HG02884 (cell line): ENCODE measurements around the gene ODR4.
"Not testable (repeated sequence)": the region's sequence is repeated elsewhere in the genome, so short reads cannot be mapped to it uniquely, and the experiment has no call there.

Source experiments
- ATAC-seq: cut with Tn5 transposase; IDR thresholded peaks from one replicate; pipeline ENCODE4 v1.9.1; 2021; ENCODE audit warnings: mild to moderate bottlenecking, moderate library complexity; ENCODE audit not compliant: unreplicated experiment

Gene ODR4

DNA sequence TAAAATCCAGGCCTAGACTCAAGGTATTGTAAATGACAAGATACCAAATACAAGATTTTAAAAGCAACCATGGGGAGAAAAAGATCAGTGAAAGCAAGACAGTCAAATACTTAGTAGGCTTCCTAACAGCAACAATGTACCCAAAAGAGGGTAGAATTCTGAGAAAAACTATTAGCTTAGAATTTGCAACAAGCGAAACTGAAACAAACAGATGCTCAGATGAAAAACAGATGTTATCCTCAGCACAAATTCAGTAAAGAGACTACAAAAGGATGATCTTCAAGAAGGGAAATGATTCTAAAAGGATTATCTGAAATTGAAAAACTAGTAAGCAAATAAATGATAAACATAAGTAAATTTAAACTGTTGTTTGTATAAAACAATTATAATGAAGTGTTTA, 45.3 kb downstream of the ODR4 start:
- peak; percentile 89 for ATAC-seq

DNA sequence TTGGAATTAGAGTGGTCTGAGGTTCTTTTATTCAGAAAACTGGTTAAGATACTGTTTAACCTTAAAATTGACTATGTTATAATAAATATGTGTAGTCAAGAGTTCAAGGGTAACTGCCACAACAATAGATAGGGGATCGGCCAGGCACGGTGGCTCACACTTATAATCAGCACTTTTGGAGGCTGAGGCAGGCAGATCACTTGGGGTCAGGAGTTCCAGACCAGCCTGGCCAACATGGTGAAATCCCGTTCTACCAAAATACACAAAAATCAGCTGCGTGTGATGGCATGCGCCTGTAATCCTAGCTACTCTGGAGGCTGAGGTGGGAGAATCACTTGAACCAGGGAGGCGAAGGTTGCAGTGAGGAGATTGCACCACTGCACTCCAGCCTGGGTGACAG, 45.8 kb downstream of the ODR4 start:
- no peak for ATAC-seq

DNA sequence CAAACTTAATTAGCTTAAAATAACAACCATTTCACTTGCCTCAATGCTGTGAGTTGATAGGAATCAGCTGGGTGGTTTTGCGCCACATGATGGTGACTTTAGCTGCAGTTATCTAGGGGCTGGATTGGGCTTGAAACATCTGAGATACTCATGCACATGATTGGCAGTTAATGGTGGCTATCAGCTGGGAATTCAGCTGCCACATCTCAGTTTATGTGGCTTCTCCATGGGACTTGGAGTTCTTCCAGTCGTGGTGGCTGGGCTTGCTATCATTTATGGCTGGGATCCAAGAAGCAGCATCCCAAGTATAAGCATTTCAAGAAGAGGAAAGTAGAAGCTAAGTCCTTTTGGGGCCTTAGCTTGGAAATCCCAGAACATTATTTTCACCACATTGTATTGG, 48.9 kb downstream of the ODR4 start:
- ATAC-seq = no peak

DNA sequence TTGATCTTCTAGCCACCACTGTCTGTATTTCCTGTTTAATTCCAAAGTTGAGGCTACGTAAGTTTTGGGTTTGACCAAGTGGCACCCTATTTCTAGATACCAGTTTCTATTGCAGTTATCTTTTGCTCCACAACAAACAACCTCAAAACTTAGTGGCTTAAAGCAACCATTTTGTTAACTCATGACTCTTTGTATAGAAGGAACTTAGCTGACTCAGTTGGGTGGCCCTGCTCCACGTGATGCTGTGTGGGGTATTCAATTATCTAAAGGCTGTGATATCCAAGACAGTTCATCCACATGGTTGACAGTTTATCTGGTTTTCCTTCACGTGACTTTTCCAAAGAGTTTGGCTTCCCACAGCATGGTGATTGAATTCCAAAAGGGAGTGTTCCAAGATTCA, 50.5 kb downstream of the ODR4 start:
- no peak for ATAC-seq

DNA sequence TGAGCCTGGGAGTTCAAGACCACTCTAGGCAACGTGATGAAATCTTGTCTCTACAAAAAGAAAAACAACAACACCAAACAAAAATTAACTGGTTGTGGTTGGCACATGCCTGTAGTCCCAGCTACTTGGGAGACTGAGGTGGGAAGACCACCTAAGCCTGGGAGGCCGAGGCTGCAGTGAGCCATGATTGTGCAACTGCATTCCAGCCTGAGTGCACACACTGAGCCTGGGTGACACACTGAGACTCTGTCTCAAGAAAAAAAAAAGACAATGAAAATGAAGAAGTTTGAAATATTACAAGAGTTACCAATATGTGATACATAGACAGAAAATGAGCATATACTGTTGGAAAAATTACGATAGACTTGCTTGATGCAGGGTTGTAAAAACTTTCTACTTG, 53.4 kb downstream of the ODR4 start:
- no peak for ATAC-seq

DNA sequence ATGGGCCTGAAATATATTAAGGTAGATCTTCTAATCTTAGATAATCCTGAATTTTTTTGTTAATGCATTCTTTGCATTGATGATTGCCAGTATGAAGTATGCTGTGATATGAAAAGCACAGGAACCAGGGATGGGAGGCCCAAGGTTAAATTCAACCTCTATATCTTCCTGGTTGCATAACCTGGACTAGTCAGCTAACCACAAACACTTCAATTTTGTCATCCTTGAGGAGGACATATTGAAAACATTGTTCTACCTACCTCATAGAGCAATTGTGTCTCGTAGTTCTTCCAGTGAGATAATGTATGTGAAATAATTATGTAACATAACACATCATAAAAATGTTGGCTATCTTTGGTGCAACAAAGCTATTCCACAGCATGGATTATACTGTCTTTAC, 59.7 kb downstream of the ODR4 start:
- no peak for ATAC-seq

DNA sequence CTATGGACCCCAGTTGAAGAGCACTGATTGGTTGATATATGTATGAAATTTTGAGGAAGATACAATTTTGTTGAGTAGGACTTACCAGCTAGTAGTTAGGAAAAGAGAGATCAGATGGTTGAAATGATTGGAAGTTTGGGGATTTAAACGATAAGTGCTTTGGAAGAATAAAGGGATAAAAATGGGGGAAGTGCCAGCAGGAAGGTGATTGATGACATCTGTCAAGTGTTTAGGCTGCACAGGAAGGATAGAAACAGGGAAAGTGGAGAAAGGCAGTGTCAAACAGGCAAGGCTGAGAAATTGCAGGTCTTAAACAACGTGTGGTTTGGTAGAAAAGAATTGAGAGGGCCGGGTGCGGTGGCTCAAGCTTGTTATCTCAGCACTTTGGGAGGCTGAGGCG, 62.9 kb downstream of the ODR4 start:
- no peak for ATAC-seq

DNA sequence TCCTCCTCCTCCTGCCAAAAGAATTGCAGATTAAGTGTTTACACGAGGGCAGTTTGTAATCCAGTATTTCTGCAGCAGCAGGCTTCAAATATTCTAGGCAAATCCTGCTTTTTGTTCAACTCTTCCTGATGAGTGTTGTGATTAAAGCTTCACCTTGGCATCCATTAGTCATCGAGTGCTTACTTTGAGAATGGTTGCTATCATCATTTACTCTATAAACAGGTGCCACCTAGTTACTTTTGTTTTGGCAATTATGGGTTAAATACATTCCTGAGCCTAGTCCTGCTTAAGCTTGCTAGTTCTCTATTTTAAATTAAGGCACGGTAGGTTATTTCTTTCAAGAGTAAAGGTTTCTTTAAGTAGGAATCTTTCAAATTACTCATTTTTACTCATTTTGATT, 64.9 kb downstream of the ODR4 start:
- no peak for ATAC-seq

DNA sequence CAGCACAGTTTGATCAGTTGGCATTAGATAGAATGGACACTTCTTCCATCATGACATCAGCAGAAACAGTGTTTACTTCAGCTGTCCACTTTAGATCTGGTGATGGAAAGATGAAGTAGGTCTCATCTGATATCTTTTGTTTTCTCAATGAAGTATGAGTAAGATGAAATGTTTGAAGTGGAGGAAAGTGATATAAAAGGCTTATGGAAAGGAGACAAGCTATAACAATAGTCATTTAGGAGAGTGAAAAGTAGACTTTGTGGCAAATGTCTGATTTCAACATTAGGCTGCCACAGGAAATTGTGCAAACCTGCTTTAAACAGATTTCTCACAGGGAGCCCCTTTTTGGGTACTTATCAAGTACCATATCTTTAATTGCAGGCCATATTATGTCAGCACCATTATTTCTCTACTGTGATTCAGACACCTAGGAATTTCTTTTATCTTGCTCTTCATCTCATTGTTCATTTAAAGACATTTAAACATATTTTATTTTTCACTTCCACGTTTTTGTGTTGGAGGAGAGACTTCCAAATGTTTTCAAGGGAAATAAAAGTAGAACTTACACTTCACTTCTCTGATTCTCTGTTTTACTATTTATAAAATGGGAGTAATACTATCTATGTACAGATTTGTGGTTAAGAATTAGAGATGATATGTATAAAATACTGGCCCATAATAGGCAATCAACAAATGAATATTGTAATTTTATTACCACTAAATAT, 67.2 kb downstream of the ODR4 start:
- ATAC-seq = no peak

DNA sequence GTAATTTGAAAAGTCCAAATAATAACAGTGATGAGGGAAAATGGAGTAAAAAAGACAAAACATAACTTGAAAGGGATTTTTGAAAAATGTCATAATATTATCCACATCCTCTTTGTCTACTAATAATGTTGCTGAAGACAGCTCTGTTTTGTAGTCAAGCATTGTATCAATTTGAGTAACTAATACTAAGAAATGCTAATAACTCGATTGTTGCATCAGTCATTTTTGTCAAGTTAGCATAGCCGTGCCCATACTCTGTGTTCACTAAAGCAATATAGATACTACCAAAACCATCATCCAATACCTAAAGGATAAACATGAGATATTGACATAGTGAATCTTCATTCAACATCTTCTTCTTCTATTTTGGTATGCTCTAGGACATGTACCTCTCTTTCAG, 68.0 kb downstream of the ODR4 start:
- peak; percentile 53 for ATAC-seq

DNA sequence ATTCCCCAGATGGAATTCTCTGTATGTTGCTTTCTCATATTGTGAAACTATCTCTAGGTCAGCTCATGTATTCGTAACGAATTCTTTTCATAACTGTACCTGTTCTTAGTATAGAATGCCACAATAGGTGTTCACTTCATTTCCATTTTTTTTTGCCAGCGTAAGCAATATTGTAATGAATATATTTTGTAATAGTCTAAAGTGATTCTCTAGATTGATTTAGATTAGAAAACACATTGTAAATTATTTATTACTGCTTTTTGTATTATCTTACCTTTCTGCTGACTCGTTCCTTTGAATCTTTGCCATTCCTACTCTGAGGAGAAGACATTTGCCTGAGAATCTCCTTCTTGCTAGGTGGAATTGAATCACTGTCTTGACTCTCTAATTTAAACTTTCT, 70.5 kb downstream of the ODR4 start:
- ATAC-seq = no peak

DNA sequence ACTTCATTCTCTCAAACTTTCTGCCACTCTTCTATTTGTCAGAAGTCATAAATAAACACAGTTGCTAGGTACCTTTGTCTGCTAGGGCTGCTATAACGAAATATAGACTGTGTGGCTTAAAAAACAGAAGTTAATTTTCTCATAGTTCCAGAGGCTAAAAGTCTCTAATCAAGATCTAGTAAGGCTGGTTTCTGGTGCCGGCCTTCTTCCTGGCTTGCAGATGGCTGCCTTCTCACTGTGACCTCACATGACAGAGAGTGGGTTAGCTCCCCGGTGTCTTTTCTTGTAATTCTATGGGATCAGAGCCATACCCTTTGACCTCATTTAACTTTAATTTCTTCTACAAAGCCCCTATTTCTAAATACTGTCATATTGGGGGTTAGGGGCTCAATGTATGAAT, 79.3 kb downstream of the ODR4 start:
- ATAC-seq = no peak

DNA sequence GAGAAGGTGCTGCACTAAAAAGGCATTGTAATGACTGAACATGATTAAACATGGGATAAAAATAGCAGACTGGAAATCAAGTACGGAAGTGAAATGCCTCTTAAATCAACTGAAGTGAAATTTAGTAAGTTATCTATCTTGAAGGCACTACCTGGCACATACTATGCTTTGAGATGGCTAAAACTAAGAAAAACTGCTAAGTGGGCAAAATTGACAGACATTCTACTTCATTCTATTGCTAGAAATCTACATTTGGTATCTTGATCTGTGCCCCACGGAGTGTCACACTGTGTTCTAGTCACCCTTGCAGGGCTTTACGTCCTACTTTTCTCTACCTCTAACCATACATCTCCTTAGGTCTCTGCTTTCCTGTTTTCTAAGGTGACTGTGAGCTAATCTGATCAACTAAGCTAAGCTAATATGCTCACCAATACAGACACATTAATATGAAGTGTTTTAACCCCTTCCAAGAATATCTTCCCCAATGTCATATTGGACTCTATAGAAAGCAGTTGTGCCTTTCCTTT, 81.2 kb downstream of the ODR4 start:
- no peak for ATAC-seq

DNA sequence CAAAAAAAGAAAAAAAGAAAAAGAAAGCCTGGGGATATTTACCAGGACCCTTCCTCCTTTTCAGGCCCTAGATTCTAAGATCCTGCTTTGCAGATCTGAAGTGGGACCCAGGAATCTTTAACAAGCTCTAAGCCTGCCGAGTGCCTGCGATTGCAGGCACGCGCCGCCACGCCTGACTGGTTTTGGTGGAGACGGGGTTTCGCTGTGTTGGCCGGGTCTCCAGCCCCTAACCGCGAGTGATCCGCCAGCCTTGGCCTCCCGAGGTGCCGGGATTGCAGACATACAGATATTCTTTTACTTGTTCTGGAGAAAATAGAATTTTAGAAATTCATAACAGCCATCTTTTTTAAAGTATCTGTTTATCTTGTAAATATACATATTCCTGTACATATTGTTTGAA, 83.5 kb downstream of the ODR4 start:
- ATAC-seq = not testable (repeated sequence)

DNA sequence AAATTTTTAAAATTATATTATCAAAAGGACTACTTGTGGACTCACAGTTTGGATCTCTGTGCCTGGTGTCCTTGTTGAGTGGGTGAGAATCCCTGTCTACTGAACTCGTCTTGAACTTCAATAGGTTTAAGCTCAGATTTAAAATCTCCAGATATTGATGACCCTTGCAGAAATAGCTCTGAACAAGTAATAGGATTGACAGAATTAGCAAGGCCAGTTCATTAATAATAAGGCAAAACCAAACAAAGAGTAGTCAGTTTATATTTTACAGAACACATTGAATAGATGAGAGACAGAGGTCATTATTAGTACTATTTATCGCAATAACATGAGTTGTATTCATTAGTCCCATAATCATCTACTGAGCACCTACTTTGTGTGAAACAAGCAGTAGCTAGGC, 85.4 kb downstream of the ODR4 start, which contains the start of gene PDC:
PDC (minus strand) TSS at position 101 of the 400 bp plus-strand sequence. CDS start 11,655 bp downstream, outside the sequence.
- ATAC-seq = no peak

DNA sequence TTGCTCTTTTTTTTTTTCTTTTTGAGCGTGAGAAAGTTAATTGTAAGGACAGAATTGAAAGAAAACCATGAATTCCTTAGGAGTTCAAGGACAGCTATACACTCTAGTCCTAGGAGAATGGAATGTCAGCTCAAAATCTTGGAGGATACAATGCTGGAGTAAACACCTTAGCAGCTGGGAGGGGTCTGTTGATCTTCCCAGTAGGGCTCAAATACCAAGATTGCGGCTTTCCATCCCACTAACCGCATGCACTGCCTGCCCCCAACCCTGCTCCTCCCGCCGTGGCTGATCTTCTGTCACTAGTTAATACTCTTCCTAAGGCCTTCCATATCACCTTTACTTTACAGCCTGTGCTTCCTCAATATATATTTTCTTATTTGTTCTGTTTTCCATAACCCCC, 87.9 kb downstream of the ODR4 start:
- no peak for ATAC-seq

DNA sequence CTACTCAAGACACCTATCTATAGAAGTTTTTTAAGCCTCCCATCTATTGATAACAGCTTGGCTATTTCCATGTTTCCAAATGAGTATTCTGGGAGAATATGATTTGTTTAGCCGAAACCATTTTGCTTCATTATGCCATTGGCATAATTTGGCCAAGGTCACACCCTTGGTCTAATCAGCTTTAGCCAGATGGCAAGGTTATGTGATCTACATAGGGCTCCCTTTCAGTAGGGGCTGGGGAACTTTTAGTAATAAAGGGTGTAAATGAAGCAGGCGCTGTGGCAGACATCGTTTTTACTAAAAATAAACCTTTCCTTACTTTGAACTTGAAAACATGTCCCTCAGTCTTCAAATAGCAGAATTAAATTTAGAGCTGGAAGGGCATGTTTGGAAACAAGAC, 88.3 kb downstream of the ODR4 start:
- ATAC-seq = no peak

DNA sequence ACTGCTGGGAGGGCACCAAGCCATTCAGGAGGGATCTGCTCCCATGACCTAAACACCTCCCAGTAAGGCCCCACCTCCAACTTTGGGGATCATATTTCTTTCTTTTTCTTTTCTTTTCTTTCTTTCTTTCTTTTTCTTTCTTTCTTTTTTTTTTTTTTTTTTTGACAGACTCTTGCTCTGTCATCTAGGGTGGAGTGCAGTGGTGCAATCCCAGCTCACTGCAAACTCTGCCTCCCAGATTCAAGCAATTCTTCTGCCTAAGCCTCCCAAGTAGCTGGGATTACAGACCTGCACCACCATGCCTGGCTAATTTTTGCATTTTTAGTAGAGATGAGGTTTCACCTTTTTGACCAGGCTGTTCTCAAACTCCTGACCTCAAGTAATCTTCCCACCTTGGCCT, 89.9 kb downstream of the ODR4 start:
- ATAC-seq = not testable (repeated sequence)

DNA sequence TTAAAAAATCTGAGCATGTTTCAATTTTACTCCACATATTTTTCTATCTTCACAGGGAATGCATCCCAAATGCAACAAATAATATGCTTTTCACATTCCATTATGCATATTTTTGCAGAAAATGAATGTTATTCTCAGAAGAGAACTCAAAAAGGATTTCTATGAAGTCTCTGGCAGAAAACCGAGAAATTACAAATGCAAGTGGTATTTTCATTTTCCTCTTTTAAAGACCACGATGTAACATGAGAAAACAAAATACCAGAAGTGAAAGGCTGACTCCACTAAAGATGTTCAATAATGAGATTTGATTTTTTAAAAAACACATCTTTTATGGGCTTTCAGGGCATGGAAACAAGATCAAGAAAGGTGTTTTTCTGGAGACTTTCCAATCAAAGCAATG, 90.3 kb downstream of the ODR4 start:
- ATAC-seq = no peak
